HG03521 (cell line): ENCODE data around the gene AMZ1.
"Not testable (repeated sequence)": the region's sequence is repeated elsewhere in the genome, so short reads cannot be mapped to it uniquely, and the experiment has no call there.

Experiments
- ATAC-seq: cut with Tn5 transposase; IDR thresholded peaks from one replicate; pipeline ENCODE4 v1.9.1; 2021; ENCODE audit warnings: mild to moderate bottlenecking, moderate library complexity; ENCODE audit not compliant: unreplicated experiment

Gene AMZ1

GRCh38 chr7:2666588-2667250, 21.3 kb upstream of the AMZ1 start:
- ATAC-seq = no peak

- ATAC-seq = no peak
Measured at GRCh38 chr7:2667843-2668242, 20.2 kb upstream of the AMZ1 start.

GRCh38 chr7:2668401-2668800, 19.6 kb upstream of the AMZ1 start:
- no peak for ATAC-seq

- no peak for ATAC-seq
Measured at GRCh38 chr7:2670171-2670570, 17.8 kb upstream of the AMZ1 start.

- ATAC-seq = peak; percentile 62
Measured at GRCh38 chr7:2670720-2671391, 17.1 kb upstream of the AMZ1 start.

GRCh38 chr7:2673214-2673613, 14.8 kb upstream of the AMZ1 start:
- not testable (repeated sequence) for ATAC-seq

GRCh38 chr7:2673934-2674333, 14.1 kb upstream of the AMZ1 start:
- no peak for ATAC-seq

- no peak for ATAC-seq
Measured at GRCh38 chr7:2675256-2675764, 12.7 kb upstream of the AMZ1 start.

GRCh38 chr7:2676576-2676975, 11.4 kb upstream of the AMZ1 start:
- not testable (repeated sequence) for ATAC-seq

- not testable (repeated sequence) for ATAC-seq
Measured at GRCh38 chr7:2678454-2678853, 9.5 kb upstream of the AMZ1 start.

GRCh38 chr7:2679135-2680127, 8.6 kb upstream of the AMZ1 start:
- not testable (repeated sequence) for ATAC-seq

GRCh38 chr7:2680256-2680655, 7.7 kb upstream of the AMZ1 start:
- no peak for ATAC-seq

- no peak for ATAC-seq
Measured at GRCh38 chr7:2680792-2681490, 7.1 kb upstream of the AMZ1 start.

- ATAC-seq = no peak
Measured at GRCh38 chr7:2681929-2682799, 5.8 kb upstream of the AMZ1 start.

- no peak for ATAC-seq
Measured at GRCh38 chr7:2684501-2684900, 3.5 kb upstream of the AMZ1 start.

- ATAC-seq = no peak
Measured at GRCh38 chr7:2686101-2686500, 1.9 kb upstream of the AMZ1 start.

- no peak for ATAC-seq
Measured at GRCh38 chr7:2687338-2687869, 598 bp upstream of the AMZ1 start.

GRCh38 chr7:2688409-2689342, 674 bp downstream of the AMZ1 start:
- ATAC-seq = peak; percentile 52
